ENCODE measurements around the gene C9orf152. TPM values are rescaled to one million over a fixed set of nuclear protein-coding genes. Genes with fewer than 3 reads are reported as not detected.
A peak's percentile ranks its signal among the peaks of the same experiment; 100 is the strongest.

C9orf152 gene, protein sequence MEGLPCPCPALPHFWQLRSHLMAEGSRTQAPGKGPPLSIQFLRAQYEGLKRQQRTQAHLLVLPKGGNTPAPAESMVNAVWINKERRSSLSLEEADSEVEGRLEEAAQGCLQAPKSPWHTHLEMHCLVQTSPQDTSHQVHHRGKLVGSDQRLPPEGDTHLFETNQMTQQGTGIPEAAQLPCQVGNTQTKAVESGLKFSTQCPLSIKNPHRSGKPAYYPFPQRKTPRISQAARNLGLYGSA
- under 1 TPM in 1 of 4 donors, not detected in 3; 0.17 TPM for total RNA-seq

DNA sequence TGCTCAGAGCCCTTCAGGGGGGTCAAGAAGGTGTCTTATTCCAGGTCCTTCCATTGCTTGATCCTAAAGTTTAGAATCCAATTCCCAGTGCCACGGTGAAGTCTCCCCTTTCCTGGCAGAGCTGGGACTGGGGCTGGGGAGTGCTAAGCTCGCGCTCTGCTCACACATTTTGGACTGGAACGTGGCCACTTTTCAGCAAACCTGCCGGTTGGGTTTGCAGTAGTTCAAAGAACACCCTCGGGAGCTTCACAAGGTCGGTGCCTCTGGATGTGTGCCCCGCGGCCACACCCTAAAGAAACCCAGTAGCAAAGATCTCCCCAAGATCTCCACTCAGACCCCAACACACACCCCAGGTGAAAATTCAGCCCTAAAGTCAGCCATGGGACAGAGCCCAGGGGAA, at the start of gene C9orf152:
TSS of gene C9orf152 (minus strand) at position 129 of the 400 bp plus-strand sequence. CDS start 580 bp downstream, outside the sequence.
- no peak for ATAC-seq
- Histone ChIP-seq H3K27me3 (peaks cover 12% of the 10 kb centered on the region), H3K9me3 (no peaks in the 10 kb centered on the region), H3K4me1 (no peaks in the 10 kb centered on the region), H3K4me3 (no peak within 1 kb of the TSS), H3K27ac (no peak within 1 kb of the TSS), H3K36me3 (no peaks in the 10 kb centered on the region)
- 88 to 100% methylated on average over 2 to 8 of the region's 9 CpGs for WGBS, 2 donors (ENCODE audit: low coverage in 1 of 2)
- TF ChIP-seq EP300 (IDR thresholded peaks at IDR 0.05) (no peak), CTCF (IDR thresholded peaks at IDR 0.05) (no peak), POLR2A (IDR thresholded peaks at IDR 0.05) (no peak), POLR2AphosphoS5 (IDR thresholded peaks at IDR 0.05) (no peak)

GRCh38 chr9:110257097-110257841, 49.3 kb upstream of the C9orf152 start:
- Histone ChIP-seq H3K27me3 (no peaks in the 10 kb centered on the region), H3K27ac (peak overlapping the region; percentile 51 to 94 (median 92)), H3K4me3 (peak overlapping the region; percentile 85 to 99), H3K4me1 (peaks cover 0 to 43% (median 7%) of the 10 kb centered on the region in 3 donors), H3K36me3 (no peaks in the 10 kb centered on the region), H3K9me3 (no peaks in the 10 kb centered on the region)
- no peak for TF ChIP-seq EP300 (IDR thresholded peaks at IDR 0.05)
- TF ChIP-seq POLR2AphosphoS5 (IDR thresholded peaks at IDR 0.05) = no peak
- no peak for TF ChIP-seq POLR2A (IDR thresholded peaks at IDR 0.05)
- TF ChIP-seq CTCF (IDR thresholded peaks at IDR 0.05) = no peak
- no peak for ATAC-seq
- WGBS, 2 donors (ENCODE audit: low coverage in 1 of 2) = 8 to 12% methylated on average over 9 to 11 of the region's 14 CpGs

- WGBS, 2 donors (ENCODE audit: low coverage in 1 of 2) = 0% methylated on average over 3 of the region's 65 CpGs; no CpG with 5 or more reads in 1 of the 2 donors
- peaks cover 0 to 50% (median 7%) of the 10 kb centered on the region in 3 donors for H3K4me1 ChIP-seq
Measured at GRCh38 chr9:110256380-110257096, 48.6 kb upstream of the C9orf152 start, which contains the start of gene TXN. TSS of gene TXN (minus strand) at chr9:110256507. CDS start at chr9:110256435, 72 bp downstream.

More at GRCh38 chr9:110256380-110257096, 48.6 kb upstream of the C9orf152 start, which contains the start of gene TXN:
- TF ChIP-seq EP300 (IDR thresholded peaks at IDR 0.05) (peak; percentile 22), CTCF (IDR thresholded peaks at IDR 0.05) (no peak), POLR2AphosphoS5 (IDR thresholded peaks at IDR 0.05) (peak; percentile 88), POLR2A (IDR thresholded peaks at IDR 0.05) (peak; percentile 81 to 86)
- peak within 1 kb of the TSS; percentile 83 to 94 (median 92) for H3K27ac ChIP-seq
- H3K36me3 ChIP-seq = no peaks in the 10 kb centered on the region
- no peaks in the 10 kb centered on the region for H3K9me3 ChIP-seq
- peak; percentile 92 for ATAC-seq
- no peaks in the 10 kb centered on the region for H3K27me3 ChIP-seq
- peak within 1 kb of the TSS; percentile 85 to 99 for H3K4me3 ChIP-seq
